OCI-LY7 (cell line): Measurements from ENCODE around the gene RAB17.

Source experiments
- EZH2phosphoT487 ChIP-seq: fragments of 200-600 bp; sonication (generic); IDR thresholded peaks from 2 replicates; pipeline ENCODE4 v1.6.1; 2018; ENCODE audit warnings: low read depth, borderline replicate concordance, mild to moderate bottlenecking, mixed run types, antibody characterized with exemption, low read length, moderate library complexity, mixed read lengths
- TF ChIP-seq, protein P1 (sequence below): fragments of 200-600 bp; sonication (generic); conservative IDR thresholded peaks from 2 replicates; pipeline ENCODE4 v1.5.1; 2014; ENCODE audit warnings: mild to moderate bottlenecking, antibody characterized with exemption, low read length, moderate library complexity, mixed read lengths

DNA sequence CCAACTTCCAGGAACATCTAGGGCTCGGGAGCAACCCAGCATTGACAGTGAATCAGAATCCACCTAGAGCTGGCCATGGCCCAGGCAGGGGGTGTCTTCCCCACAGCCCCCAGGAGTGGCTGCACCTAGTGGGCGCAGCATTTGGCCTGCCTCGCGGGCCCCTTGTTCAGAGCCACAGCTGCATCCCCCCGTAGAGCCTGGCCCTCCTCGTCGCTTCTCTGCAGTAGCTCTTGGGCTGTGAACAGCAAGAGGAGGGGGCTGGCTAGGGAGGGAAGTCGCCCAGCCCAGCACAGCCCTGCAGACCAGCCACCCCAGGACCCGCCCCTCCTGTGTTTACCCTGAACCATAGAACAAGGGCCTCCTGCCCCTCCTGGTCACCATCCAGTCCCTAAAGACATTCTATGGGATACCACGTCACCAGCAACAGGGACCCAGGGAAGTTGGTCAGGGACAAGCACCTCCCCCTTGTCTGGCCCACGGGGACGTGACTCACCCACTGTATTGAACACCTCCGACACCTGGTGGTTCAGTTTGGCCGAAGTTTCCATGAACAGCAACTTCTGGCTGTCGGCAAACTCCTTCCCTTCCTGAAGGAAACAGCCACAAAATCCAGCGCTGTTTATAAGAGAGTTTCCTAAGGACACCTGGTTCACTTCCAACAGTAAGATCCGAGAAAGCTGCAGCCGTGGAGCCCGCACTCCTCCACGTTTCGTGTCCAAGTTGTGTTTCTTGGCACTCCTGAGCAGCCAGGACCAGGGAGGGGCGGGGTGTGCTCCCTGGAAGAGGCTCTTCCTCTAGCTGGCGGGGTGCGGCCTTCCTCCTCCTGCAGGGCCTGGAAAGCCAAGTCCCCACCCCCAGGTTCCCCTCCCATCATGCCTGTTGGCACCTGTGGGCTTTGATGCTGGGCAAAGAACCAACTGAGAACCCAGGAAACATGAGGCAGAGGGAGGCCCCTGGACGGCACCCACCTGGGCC lies 15.4 kb downstream of the RAB17 start:
- TF ChIP-seq, protein P1, sequence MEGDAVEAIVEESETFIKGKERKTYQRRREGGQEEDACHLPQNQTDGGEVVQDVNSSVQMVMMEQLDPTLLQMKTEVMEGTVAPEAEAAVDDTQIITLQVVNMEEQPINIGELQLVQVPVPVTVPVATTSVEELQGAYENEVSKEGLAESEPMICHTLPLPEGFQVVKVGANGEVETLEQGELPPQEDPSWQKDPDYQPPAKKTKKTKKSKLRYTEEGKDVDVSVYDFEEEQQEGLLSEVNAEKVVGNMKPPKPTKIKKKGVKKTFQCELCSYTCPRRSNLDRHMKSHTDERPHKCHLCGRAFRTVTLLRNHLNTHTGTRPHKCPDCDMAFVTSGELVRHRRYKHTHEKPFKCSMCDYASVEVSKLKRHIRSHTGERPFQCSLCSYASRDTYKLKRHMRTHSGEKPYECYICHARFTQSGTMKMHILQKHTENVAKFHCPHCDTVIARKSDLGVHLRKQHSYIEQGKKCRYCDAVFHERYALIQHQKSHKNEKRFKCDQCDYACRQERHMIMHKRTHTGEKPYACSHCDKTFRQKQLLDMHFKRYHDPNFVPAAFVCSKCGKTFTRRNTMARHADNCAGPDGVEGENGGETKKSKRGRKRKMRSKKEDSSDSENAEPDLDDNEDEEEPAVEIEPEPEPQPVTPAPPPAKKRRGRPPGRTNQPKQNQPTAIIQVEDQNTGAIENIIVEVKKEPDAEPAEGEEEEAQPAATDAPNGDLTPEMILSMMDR = no peak
- no peak for TF ChIP-seq EZH2phosphoT487
